ENCODE data around the gene HNRNPH3. TPM values are rescaled to one million over a fixed set of nuclear protein-coding genes. Genes with fewer than 3 reads are reported as not detected.

HNRNPH3 gene
- polyA plus RNA-seq, 2 of the 4 experiments (the other 2 are of a cell fraction) = 210 to 354 TPM

- POLR2A ChIA-PET = no interaction called here
- WGBS (ENCODE audit: missing lambda C conversion rate) = 92% methylated on average over 4 of the region's 4 CpGs
Observed at GRCh38 chr10:68288717-68289116, 43.1 kb upstream of the HNRNPH3 start.

DNA sequence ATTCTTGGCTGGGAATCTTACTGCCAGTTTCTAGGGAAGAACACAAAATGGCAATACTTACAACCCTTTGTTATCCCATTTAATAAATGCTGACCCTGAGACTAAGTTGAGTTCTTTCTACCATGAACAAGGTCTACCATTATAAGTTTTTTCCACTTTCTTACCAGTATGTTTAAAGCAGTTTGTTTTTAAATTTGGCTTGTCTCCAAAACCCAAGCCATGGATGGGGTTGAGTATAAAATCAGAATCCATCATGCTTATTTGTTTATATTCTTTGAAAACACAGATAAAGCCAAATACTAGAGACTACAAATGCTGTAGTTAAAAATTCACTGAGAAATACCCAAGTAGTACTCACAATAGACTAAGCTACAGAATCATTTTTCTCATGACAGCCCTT is 41.1 kb upstream of the HNRNPH3 start:
- ChIA-PET CTCF (no interaction called here), POLR2A (no interaction called here)
- TF ChIP-seq, protein P1, sequence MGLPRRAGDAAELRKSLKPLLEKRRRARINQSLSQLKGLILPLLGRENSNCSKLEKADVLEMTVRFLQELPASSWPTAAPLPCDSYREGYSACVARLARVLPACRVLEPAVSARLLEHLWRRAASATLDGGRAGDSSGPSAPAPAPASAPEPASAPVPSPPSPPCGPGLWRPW (IDR thresholded peaks at IDR 0.05) = no peak
- TF ChIP-seq CBX8 (IDR thresholded peaks at IDR 0.05) (no peak), HDAC2 (IDR thresholded peaks at IDR 0.05) (no peak), ZNF302 (CRISPR knock-in tag; IDR thresholded peaks at IDR 0.05) (no peak), RNF2 (IDR thresholded peaks at IDR 0.05; ENCODE audit: borderline replicate concordance, low read depth) (no peak), ZSCAN20 (CRISPR knock-in tag; IDR thresholded peaks at IDR 0.05) (no peak), FOSL2 (IDR thresholded peaks at IDR 0.05) (no peak), FOSL2 (CRISPR knock-in tag; IDR thresholded peaks at IDR 0.05) (no peak), FOXS1 (CRISPR knock-in tag; IDR thresholded peaks at IDR 0.05) (no peak), EHMT2 (IDR thresholded peaks at IDR 0.05; ENCODE audit: low read depth) (no peak)
- TF ChIP-seq, protein P2, sequence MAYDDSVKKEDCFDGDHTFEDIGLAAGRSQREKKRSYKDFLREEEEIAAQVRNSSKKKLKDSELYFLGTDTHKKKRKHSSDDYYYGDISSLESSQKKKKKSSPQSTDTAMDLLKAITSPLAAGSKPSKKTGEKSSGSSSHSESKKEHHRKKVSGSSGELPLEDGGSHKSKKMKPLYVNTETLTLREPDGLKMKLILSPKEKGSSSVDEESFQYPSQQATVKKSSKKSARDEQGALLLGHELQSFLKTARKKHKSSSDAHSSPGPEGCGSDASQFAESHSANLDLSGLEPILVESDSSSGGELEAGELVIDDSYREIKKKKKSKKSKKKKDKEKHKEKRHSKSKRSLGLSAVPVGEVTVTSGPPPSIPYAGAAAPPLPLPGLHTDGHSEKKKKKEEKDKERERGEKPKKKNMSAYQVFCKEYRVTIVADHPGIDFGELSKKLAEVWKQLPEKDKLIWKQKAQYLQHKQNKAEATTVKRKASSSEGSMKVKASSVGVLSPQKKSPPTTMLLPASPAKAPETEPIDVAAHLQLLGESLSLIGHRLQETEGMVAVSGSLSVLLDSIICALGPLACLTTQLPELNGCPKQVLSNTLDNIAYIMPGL (CRISPR knock-in tag; IDR thresholded peaks at IDR 0.05; ENCODE audit: borderline replicate concordance) = no peak
- TF ChIP-seq, protein P3, sequence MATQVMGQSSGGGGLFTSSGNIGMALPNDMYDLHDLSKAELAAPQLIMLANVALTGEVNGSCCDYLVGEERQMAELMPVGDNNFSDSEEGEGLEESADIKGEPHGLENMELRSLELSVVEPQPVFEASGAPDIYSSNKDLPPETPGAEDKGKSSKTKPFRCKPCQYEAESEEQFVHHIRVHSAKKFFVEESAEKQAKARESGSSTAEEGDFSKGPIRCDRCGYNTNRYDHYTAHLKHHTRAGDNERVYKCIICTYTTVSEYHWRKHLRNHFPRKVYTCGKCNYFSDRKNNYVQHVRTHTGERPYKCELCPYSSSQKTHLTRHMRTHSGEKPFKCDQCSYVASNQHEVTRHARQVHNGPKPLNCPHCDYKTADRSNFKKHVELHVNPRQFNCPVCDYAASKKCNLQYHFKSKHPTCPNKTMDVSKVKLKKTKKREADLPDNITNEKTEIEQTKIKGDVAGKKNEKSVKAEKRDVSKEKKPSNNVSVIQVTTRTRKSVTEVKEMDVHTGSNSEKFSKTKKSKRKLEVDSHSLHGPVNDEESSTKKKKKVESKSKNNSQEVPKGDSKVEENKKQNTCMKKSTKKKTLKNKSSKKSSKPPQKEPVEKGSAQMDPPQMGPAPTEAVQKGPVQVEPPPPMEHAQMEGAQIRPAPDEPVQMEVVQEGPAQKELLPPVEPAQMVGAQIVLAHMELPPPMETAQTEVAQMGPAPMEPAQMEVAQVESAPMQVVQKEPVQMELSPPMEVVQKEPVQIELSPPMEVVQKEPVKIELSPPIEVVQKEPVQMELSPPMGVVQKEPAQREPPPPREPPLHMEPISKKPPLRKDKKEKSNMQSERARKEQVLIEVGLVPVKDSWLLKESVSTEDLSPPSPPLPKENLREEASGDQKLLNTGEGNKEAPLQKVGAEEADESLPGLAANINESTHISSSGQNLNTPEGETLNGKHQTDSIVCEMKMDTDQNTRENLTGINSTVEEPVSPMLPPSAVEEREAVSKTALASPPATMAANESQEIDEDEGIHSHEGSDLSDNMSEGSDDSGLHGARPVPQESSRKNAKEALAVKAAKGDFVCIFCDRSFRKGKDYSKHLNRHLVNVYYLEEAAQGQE (IDR thresholded peaks at IDR 0.05) = no peak
- TF ChIP-seq, protein P4, sequence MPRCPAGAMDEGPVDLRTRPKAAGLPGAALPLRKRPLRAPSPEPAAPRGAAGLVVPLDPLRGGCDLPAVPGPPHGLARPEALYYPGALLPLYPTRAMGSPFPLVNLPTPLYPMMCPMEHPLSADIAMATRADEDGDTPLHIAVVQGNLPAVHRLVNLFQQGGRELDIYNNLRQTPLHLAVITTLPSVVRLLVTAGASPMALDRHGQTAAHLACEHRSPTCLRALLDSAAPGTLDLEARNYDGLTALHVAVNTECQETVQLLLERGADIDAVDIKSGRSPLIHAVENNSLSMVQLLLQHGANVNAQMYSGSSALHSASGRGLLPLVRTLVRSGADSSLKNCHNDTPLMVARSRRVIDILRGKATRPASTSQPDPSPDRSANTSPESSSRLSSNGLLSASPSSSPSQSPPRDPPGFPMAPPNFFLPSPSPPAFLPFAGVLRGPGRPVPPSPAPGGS (IDR thresholded peaks at IDR 0.05) = no peak
- TF ChIP-seq, protein P5, sequence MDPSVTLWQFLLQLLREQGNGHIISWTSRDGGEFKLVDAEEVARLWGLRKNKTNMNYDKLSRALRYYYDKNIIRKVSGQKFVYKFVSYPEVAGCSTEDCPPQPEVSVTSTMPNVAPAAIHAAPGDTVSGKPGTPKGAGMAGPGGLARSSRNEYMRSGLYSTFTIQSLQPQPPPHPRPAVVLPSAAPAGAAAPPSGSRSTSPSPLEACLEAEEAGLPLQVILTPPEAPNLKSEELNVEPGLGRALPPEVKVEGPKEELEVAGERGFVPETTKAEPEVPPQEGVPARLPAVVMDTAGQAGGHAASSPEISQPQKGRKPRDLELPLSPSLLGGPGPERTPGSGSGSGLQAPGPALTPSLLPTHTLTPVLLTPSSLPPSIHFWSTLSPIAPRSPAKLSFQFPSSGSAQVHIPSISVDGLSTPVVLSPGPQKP (IDR thresholded peaks at IDR 0.05; ENCODE audit: low read depth, low read length) = no peak
- TF ChIP-seq, protein P6, sequence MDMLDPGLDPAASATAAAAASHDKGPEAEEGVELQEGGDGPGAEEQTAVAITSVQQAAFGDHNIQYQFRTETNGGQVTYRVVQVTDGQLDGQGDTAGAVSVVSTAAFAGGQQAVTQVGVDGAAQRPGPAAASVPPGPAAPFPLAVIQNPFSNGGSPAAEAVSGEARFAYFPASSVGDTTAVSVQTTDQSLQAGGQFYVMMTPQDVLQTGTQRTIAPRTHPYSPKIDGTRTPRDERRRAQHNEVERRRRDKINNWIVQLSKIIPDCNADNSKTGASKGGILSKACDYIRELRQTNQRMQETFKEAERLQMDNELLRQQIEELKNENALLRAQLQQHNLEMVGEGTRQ (IDR thresholded peaks at IDR 0.05) = no peak
- TF ChIP-seq, protein P7, sequence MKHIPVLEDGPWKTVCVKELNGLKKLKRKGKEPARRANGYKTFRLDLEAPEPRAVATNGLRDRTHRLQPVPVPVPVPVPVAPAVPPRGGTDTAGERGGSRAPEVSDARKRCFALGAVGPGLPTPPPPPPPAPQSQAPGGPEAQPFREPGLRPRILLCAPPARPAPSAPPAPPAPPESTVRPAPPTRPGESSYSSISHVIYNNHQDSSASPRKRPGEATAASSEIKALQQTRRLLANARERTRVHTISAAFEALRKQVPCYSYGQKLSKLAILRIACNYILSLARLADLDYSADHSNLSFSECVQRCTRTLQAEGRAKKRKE (CRISPR knock-in tag; IDR thresholded peaks at IDR 0.05; ENCODE audit: low read depth) = no peak
- Histone ChIP-seq H3K4me3 (no peak overlapping the region), H3K4me2 (no peak overlapping the region), H3K9me3 (no peaks in the 10 kb centered on the region), H3K4me1 (no peaks in the 10 kb centered on the region), H3K27ac (no peak overlapping the region)
- FAIRE-seq (no peak), DNase-seq (ENCODE audit: low read depth in 1 of 2, low spot score in 1 of 2) (no peak), ATAC-seq (no peak)

More at GRCh38 chr10:68288717-68289116, 43.1 kb upstream of the HNRNPH3 start:
- Histone ChIP-seq H3K4me3 (no peak overlapping the region), H3K9me3 (no peaks in the 10 kb centered on the region), H3K4me1 (no peaks in the 10 kb centered on the region), H3K27ac (no peak overlapping the region), H3K4me2 (no peak overlapping the region)
- DNase-seq (ENCODE audit: low read depth in 1 of 2, low spot score in 1 of 2) (no peak), FAIRE-seq (no peak), ATAC-seq (no peak)
- CTCF ChIA-PET = interaction anchor here (0.8 to 6.6 kb wide), 4 partner anchors 12 to 79 kb away, joined by 3 to 44 read pairs (median 6); no protein-coding TSS in a partner anchor
- TF ChIP-seq MYC (IDR thresholded peaks at IDR 0.05; ENCODE audit: borderline replicate concordance, low read length) (no peak), MAFK (IDR thresholded peaks at IDR 0.05; ENCODE audit: partially characterized antibody) (peak; percentile 80)

All from A549 (cell line).